ENCODE measurements around the gene TEKT1.
"Not testable (repeated sequence)": the region's sequence is repeated elsewhere in the genome, so short reads cannot be mapped to it uniquely, and the experiment has no call there.

Gene TEKT1

GRCh38 chr17:6857336-6857735 lies 25.8 kb upstream of the TEKT1 start:
- peaks cover 13% of the 10 kb centered on the region for H3F3A ChIP-seq (ENCODE audit: insufficient read depth, low read length)
- H3K9me3 ChIP-seq (replicated peaks; ENCODE audit: insufficient read depth, low read length), result no peaks in the 10 kb centered on the region
- no peaks in the 10 kb centered on the region for H3K9me2 ChIP-seq (replicated peaks; ENCODE audit: insufficient read depth, low read length)
- no peak for DNase-seq
- peaks cover 8% of the 10 kb centered on the region for H4K20me1 ChIP-seq (ENCODE audit: insufficient read depth, low read length)
- H3K79me2 ChIP-seq (ENCODE audit: low read length), result peaks cover 86% of the 10 kb centered on the region
- no peak overlapping the region for H2AFZ ChIP-seq (ENCODE audit: low read length)
- TF ChIP-seq EZH2 (optimal IDR thresholded peaks at IDR 0.05; ENCODE audit: low read depth, low read length) (no peak), EZH2phosphoT487 (IDR thresholded peaks at IDR 0.05; ENCODE audit: low read length) (no peak), CTCF (IDR thresholded peaks at IDR 0.05; ENCODE audit: low read length) (no peak)
- H3K4me2 ChIP-seq (ENCODE audit: low read depth, low read length), result peak overlapping the region; percentile 92; the same call in 1 of the 2 replicates
- H3K4me3 ChIP-seq (ENCODE audit: low read length), result no peak overlapping the region
- H3K4me1 ChIP-seq (ENCODE audit: low read length), result peaks cover 28% of the 10 kb centered on the region
- H3K27me3 ChIP-seq (replicated peaks; ENCODE audit: insufficient read depth, low read length), result no peaks in the 10 kb centered on the region
- no peaks in the 10 kb centered on the region; the same call in 1 of the 2 replicates for H3K36me3 ChIP-seq (replicated peaks; ENCODE audit: insufficient read depth, low read length)
- no peak overlapping the region for H3K9ac ChIP-seq (ENCODE audit: low read length)
- H3K27ac ChIP-seq (ENCODE audit: low read length), result no peak overlapping the region

GRCh38 chr17:6856051-6856450 lies 24.5 kb upstream of the TEKT1 start:
- H3K4me2 ChIP-seq (ENCODE audit: low read depth, low read length), result peak overlapping the region; percentile 92
- H3F3A ChIP-seq (ENCODE audit: insufficient read depth, low read length), result peaks cover 13% of the 10 kb centered on the region
- H3K9me3 ChIP-seq (replicated peaks; ENCODE audit: insufficient read depth, low read length), result no peaks in the 10 kb centered on the region
- H3K27ac ChIP-seq (ENCODE audit: low read length), result no peak overlapping the region
- no peaks in the 10 kb centered on the region for H3K27me3 ChIP-seq (replicated peaks; ENCODE audit: insufficient read depth, low read length)
- peaks cover 73% of the 10 kb centered on the region for H3K79me2 ChIP-seq (ENCODE audit: low read length)
- peak overlapping the region; percentile 1; the same call in 1 of the 2 replicates for H3K4me3 ChIP-seq (ENCODE audit: low read length)
- DNase-seq, result no peak
- H3K9ac ChIP-seq (ENCODE audit: low read length), result no peak overlapping the region
- H4K20me1 ChIP-seq (ENCODE audit: insufficient read depth, low read length), result 0 out of 2 replicates have a peak, but pooled peaks cover 4% of the 10 kb centered on the region
- peaks cover 33% of the 10 kb centered on the region for H3K4me1 ChIP-seq (ENCODE audit: low read length)
- H2AFZ ChIP-seq (ENCODE audit: low read length), result no peak overlapping the region
- H3K36me3 ChIP-seq (replicated peaks; ENCODE audit: insufficient read depth, low read length), result no peaks in the 10 kb centered on the region; the same call in 1 of the 2 replicates
- no peak for TF ChIP-seq CTCF (IDR thresholded peaks at IDR 0.05; ENCODE audit: low read length)
- TF ChIP-seq EZH2 (optimal IDR thresholded peaks at IDR 0.05; ENCODE audit: low read depth, low read length), result no peak
- H3K9me2 ChIP-seq (replicated peaks; ENCODE audit: insufficient read depth, low read length), result no peaks in the 10 kb centered on the region

GRCh38 chr17:6853764-6854442 lies 22.4 kb upstream of the TEKT1 start:
- Histone ChIP-seq H3K27ac (ENCODE audit: low read length) (peak overlapping the region; percentile 68), H2AFZ (ENCODE audit: low read length) (peak overlapping the region; percentile 68)
- DNase-seq, result peak; percentile 83

GRCh38 chr17:6848545-6849179 lies 17.1 kb upstream of the TEKT1 start:
- DNase-seq, result peak; percentile 16
- H3K9ac ChIP-seq (ENCODE audit: low read length); H3K79me2 ChIP-seq (ENCODE audit: low read length); H4K20me1 ChIP-seq (ENCODE audit: insufficient read depth, low read length); H3K4me2 ChIP-seq (ENCODE audit: low read depth, low read length); H3K4me3 ChIP-seq (ENCODE audit: low read length); H3F3A ChIP-seq (ENCODE audit: insufficient read depth, low read length); H3K4me1 ChIP-seq (ENCODE audit: low read length); H2AFZ ChIP-seq (ENCODE audit: low read length); H3K36me3 ChIP-seq (replicated peaks; ENCODE audit: insufficient read depth, low read length); H3K9me2 ChIP-seq (replicated peaks; ENCODE audit: insufficient read depth, low read length); H3K27ac ChIP-seq (ENCODE audit: low read length); H3K9me3 ChIP-seq (replicated peaks; ENCODE audit: insufficient read depth, low read length); H3K27me3 ChIP-seq (replicated peaks; ENCODE audit: insufficient read depth, low read length): not testable (repeated sequence)

More at GRCh38 chr17:6853764-6854442, 22.4 kb upstream of the TEKT1 start:
- peaks cover 36% of the 10 kb centered on the region for H3K4me1 ChIP-seq (ENCODE audit: low read length)
- no peaks in the 10 kb centered on the region for H3K9me2 ChIP-seq (replicated peaks; ENCODE audit: insufficient read depth, low read length)
- H3K9me3 ChIP-seq (replicated peaks; ENCODE audit: insufficient read depth, low read length), result no peaks in the 10 kb centered on the region
- peaks cover 13% of the 10 kb centered on the region for H3F3A ChIP-seq (ENCODE audit: insufficient read depth, low read length)
- no peaks in the 10 kb centered on the region; the same call in 1 of the 2 replicates for H3K36me3 ChIP-seq (replicated peaks; ENCODE audit: insufficient read depth, low read length)
- H3K4me2 ChIP-seq (ENCODE audit: low read depth, low read length), result peak overlapping the region; percentile 92
- peaks cover 51% of the 10 kb centered on the region for H3K79me2 ChIP-seq (ENCODE audit: low read length)
- peak; percentile 60 for TF ChIP-seq CTCF (IDR thresholded peaks at IDR 0.05; ENCODE audit: low read length)
- no peak for TF ChIP-seq EZH2phosphoT487 (IDR thresholded peaks at IDR 0.05; ENCODE audit: low read length)
- H3K27me3 ChIP-seq (replicated peaks; ENCODE audit: insufficient read depth, low read length), result no peaks in the 10 kb centered on the region
- H4K20me1 ChIP-seq (ENCODE audit: insufficient read depth, low read length), result 0 out of 2 replicates have a peak, but pooled peaks cover 4% of the 10 kb centered on the region
- peak overlapping the region; percentile 87 for H3K4me3 ChIP-seq (ENCODE audit: low read length)
- H3K9ac ChIP-seq (ENCODE audit: low read length), result peak overlapping the region; percentile 63

GRCh38 chr17:6846138-6846537 lies 14.6 kb upstream of the TEKT1 start:
- not testable (repeated sequence) for DNase-seq; H3K4me3 ChIP-seq (ENCODE audit: low read length); H3F3A ChIP-seq (ENCODE audit: insufficient read depth, low read length); H2AFZ ChIP-seq (ENCODE audit: low read length); H3K36me3 ChIP-seq (replicated peaks; ENCODE audit: insufficient read depth, low read length); H4K20me1 ChIP-seq (ENCODE audit: insufficient read depth, low read length); H3K4me2 ChIP-seq (ENCODE audit: low read depth, low read length); H3K9me3 ChIP-seq (replicated peaks; ENCODE audit: insufficient read depth, low read length); H3K27me3 ChIP-seq (replicated peaks; ENCODE audit: insufficient read depth, low read length); H3K9ac ChIP-seq (ENCODE audit: low read length); H3K27ac ChIP-seq (ENCODE audit: low read length); H3K79me2 ChIP-seq (ENCODE audit: low read length); H3K9me2 ChIP-seq (replicated peaks; ENCODE audit: insufficient read depth, low read length); H3K4me1 ChIP-seq (ENCODE audit: low read length)
